Caco-2 (cell line): ENCODE measurements around the gene TAOK2. TPM values are rescaled to one million over a fixed set of nuclear protein-coding genes. Genes with fewer than 3 reads are reported as not detected.

ENCODE experiments used
- BruUV-seq: library from RNA; stranded (reverse); fragments of 400-500 nt; replicated peaks from 2 replicates; lab custom pipeline; 2021; lab: Mats Ljungman, UMichigan
- CTCF ChIA-PET: fragments of 300-600 bp; sonication (Branson Sonifier 250); formaldehyde crosslinking; loops from one replicate; lab custom pipeline; 2022; ENCODE audit warnings: antibody characterized with exemption; lab: Charles Lee
- POLR2A ChIA-PET: fragments of 300-600 bp; sonication (Branson Sonifier 250); formaldehyde crosslinking; loops from one replicate; lab custom pipeline; 2022; ENCODE audit warnings: antibody characterized with exemption; lab: Charles Lee
- DNase-seq, 2 experiments: peaks; one replicate each; pipeline versions ENCODE4 v3.0.0 to v3.0.0-alpha.2; 2020 to 2022
- H3K27me3 ChIP-seq: replicated peaks from 2 replicates; pipeline ENCODE4 v1.6.0; 2011; ENCODE audit warnings: low read length; ENCODE audit not compliant: control insufficient read depth, insufficient read depth
- H3K36me3 ChIP-seq: 2 replicates; pipeline ENCODE4 v1.5.1; 2011; ENCODE audit warnings: low read length; ENCODE audit not compliant: control insufficient read depth, insufficient read depth
- H3K4me1 ChIP-seq: fragments of 250-450 bp; sonication (Bioruptor Pico); 2 replicates; pipeline ENCODE4 v1.5.1; 2020; ENCODE audit warnings: mild to moderate bottlenecking
- H3K4me3 ChIP-seq: 2 replicates; pipeline ENCODE4 v1.5.1; 2011; ENCODE audit warnings: low read depth, mild to moderate bottlenecking, control low read depth, low read length
- H3K9me3 ChIP-seq: fragments of 250-450 bp; sonication (Bioruptor Pico); 2 replicates; pipeline ENCODE4 v1.5.1; 2020; ENCODE audit warnings: mild to moderate bottlenecking, moderate library complexity
- H3K27ac Mint-ChIP-seq: one replicate; pipeline ENCODE4 v1.8.0; 2022; ENCODE audit warnings: mixed read lengths; ENCODE audit not compliant: unreplicated experiment
- H3K27me3 Mint-ChIP-seq: one replicate; pipeline ENCODE4 v1.8.0; 2022; ENCODE audit warnings: mixed read lengths; ENCODE audit not compliant: insufficient read depth, unreplicated experiment
- H3K36me3 Mint-ChIP-seq: one replicate; pipeline ENCODE4 v1.8.0; 2022; ENCODE audit warnings: mild to moderate bottlenecking, mixed read lengths; ENCODE audit not compliant: insufficient read depth, unreplicated experiment
- H3K4me1 Mint-ChIP-seq: one replicate; pipeline ENCODE4 v1.8.0; 2022; ENCODE audit warnings: low read depth, mixed read lengths; ENCODE audit not compliant: unreplicated experiment
- H3K4me3 Mint-ChIP-seq: one replicate; pipeline ENCODE4 v1.8.0; 2022; ENCODE audit warnings: mild to moderate bottlenecking, moderate library complexity, mixed read lengths; ENCODE audit not compliant: unreplicated experiment
- H3K9me3 Mint-ChIP-seq: one replicate; pipeline ENCODE4 v1.8.0; 2022; ENCODE audit warnings: mixed read lengths; ENCODE audit not compliant: unreplicated experiment
- intact Hi-C: fragments of 100-400 bp; cut with micrococcal nuclease; formaldehyde crosslinking; loops from one replicate; pipeline ENCODE4 v1.10.0; 2022; ENCODE audit not compliant: unreplicated experiment
- total RNA-seq: library from RNA; stranded (reverse); gene quantifications from 2 replicates; pipeline ENCODE4 v1.2.3, GENCODE V29; 2022
- TF ChIP-seq, protein P1 (sequence below), 2 experiments: fragments of 200-600 bp in 1 of 2; IDR thresholded peaks; 1 replicate in 1 of 2; 2 replicates in 1 of 2; pipeline versions ENCODE4 v1.5.1 to v1.8.0; 2011 to 2022; ENCODE audit warnings: antibody characterized with exemption in 1 of 2, control low read depth in 1 of 2, inconsistent platforms in 1 of 2, low read depth in 1 of 2, low read length in 1 of 2, mild to moderate bottlenecking in 1 of 2, moderate library complexity in 1 of 2; ENCODE audit not compliant: insufficient read depth in 1 of 2, severe bottlenecking in 1 of 2, unreplicated experiment in 1 of 2

The TAOK2 gene
- total RNA-seq, 1 experiment from 2014 or later, result 47.1 TPM

DNA sequence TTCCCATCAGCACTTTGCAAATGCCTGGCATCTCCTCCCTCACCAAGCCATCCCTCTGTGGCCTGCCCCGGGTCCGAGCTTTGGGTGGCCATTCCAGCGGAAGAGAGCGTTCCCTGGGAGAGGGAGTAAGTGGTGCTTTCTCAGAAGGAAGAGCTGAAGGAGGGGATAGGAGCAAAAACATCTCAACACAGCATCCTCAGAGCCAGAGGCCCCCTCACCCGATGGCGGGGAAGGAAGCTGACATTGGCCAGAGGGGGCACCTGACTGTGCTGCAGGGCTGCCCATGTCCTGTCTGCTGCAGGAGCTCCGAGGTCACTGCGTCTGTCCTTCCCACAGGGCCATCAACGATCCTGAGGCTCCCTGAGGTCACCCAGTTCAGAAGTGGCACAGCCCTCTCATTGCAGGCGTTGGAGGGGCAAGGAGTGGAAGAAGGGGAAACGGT is 57.8 kb downstream of the TAOK2 start:
- POLR2A ChIA-PET, result interaction anchor here (0.6 kb wide), 1 partner anchor 224 kb away, joined by 3 read pairs; no protein-coding TSS in a partner anchor
- no peak overlapping the region for H3K27ac Mint-ChIP-seq
- CTCF ChIA-PET, result interaction anchor here (0.5 to 1.9 kb wide), 8 partner anchors 10 to 339 kb away, joined by 3 to 7 read pairs (median 4); partner anchors contain the start of genes KCTD13, TAOK2 and TBC1D10B

DNA sequence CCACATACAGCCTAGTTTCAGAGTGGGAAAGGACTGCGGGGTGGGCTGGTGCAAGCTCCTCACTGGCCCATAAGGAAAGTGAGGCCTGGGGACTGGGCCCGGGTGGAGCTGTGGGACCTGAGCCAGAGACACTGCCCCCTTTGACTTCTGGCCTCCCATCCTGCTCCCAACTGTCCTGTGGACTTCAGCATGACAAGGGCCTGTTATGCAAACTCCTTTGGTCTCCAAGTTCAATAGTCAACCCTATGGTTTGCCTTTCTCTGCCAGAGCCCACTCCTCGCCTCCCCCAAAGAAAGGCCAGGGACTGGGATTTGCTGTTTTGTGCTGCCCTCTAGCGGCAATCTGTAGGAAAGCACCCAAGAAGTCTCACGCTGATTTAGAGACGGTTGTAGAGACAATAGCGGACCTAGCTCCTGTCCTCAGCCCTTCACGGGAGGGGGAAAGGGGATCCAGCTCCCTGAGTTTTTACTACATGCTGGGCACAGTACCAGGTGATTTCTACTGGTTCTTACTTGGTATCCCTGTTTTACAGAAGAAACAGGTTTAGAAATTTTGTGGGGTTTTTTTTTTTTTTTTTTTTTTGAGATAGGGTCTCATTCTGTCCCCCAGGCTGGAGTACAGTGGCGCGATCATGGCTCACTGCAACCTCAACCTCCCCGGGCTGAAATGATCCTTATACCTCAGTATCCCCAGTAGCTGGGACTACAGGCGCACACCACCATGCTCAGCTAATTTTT is 58.6 kb downstream of the TAOK2 start:
- Mint-ChIP-seq H3K27me3 (peaks cover 12% of the 10 kb centered on the region), H3K4me3 (no peak overlapping the region), H3K9me3 (no peaks in the 10 kb centered on the region), H3K36me3 (no peaks in the 10 kb centered on the region), H3K27ac (no peak overlapping the region), H3K4me1 (peaks cover 7% of the 10 kb centered on the region)
- POLR2A ChIA-PET, result interaction anchor here (0.7 kb wide), 1 partner anchor 88 kb away, joined by 16 read pairs; no protein-coding TSS in a partner anchor
- Histone ChIP-seq H3K27me3 (no peaks in the 10 kb centered on the region; the same call in 1 of the 2 replicates), H3K4me3 (no peak overlapping the region), H3K4me1 (no peaks in the 10 kb centered on the region), H3K36me3 (no peaks in the 10 kb centered on the region), H3K9me3 (no peaks in the 10 kb centered on the region)
- intact Hi-C loops, result no loop called here
- no TSS peak for BruUV-seq
- CTCF ChIA-PET, result interaction anchor here (0.5 to 1.9 kb wide), 15 partner anchors 9 to 339 kb away, joined by 3 to 9 read pairs (median 3); partner anchors contain the start of genes KCTD13, KIF22, PAGR1 and TAOK2
- TF ChIP-seq, protein P1, sequence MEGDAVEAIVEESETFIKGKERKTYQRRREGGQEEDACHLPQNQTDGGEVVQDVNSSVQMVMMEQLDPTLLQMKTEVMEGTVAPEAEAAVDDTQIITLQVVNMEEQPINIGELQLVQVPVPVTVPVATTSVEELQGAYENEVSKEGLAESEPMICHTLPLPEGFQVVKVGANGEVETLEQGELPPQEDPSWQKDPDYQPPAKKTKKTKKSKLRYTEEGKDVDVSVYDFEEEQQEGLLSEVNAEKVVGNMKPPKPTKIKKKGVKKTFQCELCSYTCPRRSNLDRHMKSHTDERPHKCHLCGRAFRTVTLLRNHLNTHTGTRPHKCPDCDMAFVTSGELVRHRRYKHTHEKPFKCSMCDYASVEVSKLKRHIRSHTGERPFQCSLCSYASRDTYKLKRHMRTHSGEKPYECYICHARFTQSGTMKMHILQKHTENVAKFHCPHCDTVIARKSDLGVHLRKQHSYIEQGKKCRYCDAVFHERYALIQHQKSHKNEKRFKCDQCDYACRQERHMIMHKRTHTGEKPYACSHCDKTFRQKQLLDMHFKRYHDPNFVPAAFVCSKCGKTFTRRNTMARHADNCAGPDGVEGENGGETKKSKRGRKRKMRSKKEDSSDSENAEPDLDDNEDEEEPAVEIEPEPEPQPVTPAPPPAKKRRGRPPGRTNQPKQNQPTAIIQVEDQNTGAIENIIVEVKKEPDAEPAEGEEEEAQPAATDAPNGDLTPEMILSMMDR (IDR thresholded peaks at IDR 0.05; ENCODE audit: insufficient read depth in 1 of 2, low read depth in 1 of 2, low read length in 1 of 2, severe bottlenecking in 1 of 2, unreplicated experiment in 1 of 2), result peak; percentile 70 to 85
- peak; percentile 68 to 72 for DNase-seq

More for the DNA sequence above, 57.8 kb downstream of the TAOK2 start:
- peaks cover 7% of the 10 kb centered on the region for H3K4me1 Mint-ChIP-seq
- Histone ChIP-seq H3K27me3 (no peaks in the 10 kb centered on the region; the same call in 1 of the 2 replicates), H3K36me3 (no peaks in the 10 kb centered on the region), H3K9me3 (no peaks in the 10 kb centered on the region), H3K4me3 (no peak overlapping the region), H3K4me1 (no peaks in the 10 kb centered on the region)
- H3K27me3 Mint-ChIP-seq, result peaks cover 13% of the 10 kb centered on the region
- TF ChIP-seq, protein P1 (IDR thresholded peaks at IDR 0.05; ENCODE audit: insufficient read depth in 1 of 2, low read depth in 1 of 2, low read length in 1 of 2, severe bottlenecking in 1 of 2, unreplicated experiment in 1 of 2), result no peak
- H3K36me3 Mint-ChIP-seq, result no peaks in the 10 kb centered on the region
- no peaks in the 10 kb centered on the region for H3K9me3 Mint-ChIP-seq
- H3K4me3 Mint-ChIP-seq, result no peak overlapping the region
- no peak for DNase-seq
- BruUV-seq, result no TSS peak
- intact Hi-C loops, result no loop called here

DNA sequence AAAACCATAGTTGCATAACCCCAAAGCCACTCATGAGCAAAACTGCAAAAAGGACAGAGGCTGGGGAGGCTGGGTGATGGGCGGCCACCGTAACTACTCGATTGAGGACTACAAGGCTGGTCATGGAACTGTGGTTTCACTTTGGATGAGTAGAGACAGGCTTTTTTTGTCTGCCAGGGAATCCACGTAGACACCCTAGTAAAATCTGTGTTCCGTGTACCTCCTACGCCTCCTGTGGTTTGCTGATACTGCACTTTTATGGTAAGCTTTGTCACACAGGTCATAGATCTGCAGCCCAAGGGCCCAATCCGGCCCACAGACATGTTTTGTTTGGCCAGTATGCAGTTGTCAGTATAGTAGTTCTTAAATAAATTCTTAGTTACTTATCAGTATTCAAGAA is 59.6 kb downstream of the TAOK2 start:
- H3K36me3 ChIP-seq, result no peaks in the 10 kb centered on the region
- no peak overlapping the region for H3K4me3 Mint-ChIP-seq
- no peaks in the 10 kb centered on the region for H3K9me3 ChIP-seq
- TF ChIP-seq, protein P1 (IDR thresholded peaks at IDR 0.05; ENCODE audit: insufficient read depth in 1 of 2, low read depth in 1 of 2, low read length in 1 of 2, severe bottlenecking in 1 of 2, unreplicated experiment in 1 of 2), result no peak
- H3K27ac Mint-ChIP-seq, result no peak overlapping the region
- H3K4me1 Mint-ChIP-seq, result no peaks in the 10 kb centered on the region
- DNase-seq, result no peak
- H3K27me3 ChIP-seq, result no peaks in the 10 kb centered on the region; the same call in 1 of the 2 replicates
- POLR2A ChIA-PET, result no interaction called here
- no peaks in the 10 kb centered on the region for H3K9me3 Mint-ChIP-seq
- H3K4me1 ChIP-seq, result no peaks in the 10 kb centered on the region
- CTCF ChIA-PET, result no interaction called here
- no TSS peak for BruUV-seq
- H3K4me3 ChIP-seq, result no peak overlapping the region
- intact Hi-C loops, result no loop called here
- H3K36me3 Mint-ChIP-seq, result no peaks in the 10 kb centered on the region
- peaks cover 7% of the 10 kb centered on the region for H3K27me3 Mint-ChIP-seq
